ENCODE data around the gene RIN1. TPM values are rescaled to one million over a fixed set of nuclear protein-coding genes. Genes with fewer than 3 reads are reported as not detected.
A peak's percentile ranks its signal among the peaks of the same experiment; 100 is the strongest.

RIN1 gene
- total RNA-seq, 1 experiment from 2014 or later = 82.1 TPM

DNA sequence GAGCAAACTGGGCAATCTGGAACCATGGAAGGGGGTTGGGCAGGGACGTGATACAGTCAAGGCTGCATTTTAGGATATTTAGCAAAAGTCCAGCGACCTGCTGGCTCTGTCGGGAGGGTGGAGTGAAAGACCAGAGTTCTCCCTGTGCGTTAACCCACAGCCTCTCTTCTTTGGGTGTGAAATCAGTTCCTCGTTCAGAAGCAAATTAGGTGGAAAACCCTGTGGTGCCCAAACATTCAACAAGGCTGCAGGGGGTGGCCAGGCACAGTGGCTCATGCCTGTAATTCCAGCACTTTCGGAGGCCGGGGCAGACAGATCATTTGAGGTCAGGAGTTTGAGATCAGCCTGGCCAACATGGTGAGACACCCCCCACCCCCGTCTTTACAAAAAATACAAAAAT, 38.6 kb downstream of the RIN1 start:
- DNase-seq (ENCODE audit: low read depth) = no peak

DNA sequence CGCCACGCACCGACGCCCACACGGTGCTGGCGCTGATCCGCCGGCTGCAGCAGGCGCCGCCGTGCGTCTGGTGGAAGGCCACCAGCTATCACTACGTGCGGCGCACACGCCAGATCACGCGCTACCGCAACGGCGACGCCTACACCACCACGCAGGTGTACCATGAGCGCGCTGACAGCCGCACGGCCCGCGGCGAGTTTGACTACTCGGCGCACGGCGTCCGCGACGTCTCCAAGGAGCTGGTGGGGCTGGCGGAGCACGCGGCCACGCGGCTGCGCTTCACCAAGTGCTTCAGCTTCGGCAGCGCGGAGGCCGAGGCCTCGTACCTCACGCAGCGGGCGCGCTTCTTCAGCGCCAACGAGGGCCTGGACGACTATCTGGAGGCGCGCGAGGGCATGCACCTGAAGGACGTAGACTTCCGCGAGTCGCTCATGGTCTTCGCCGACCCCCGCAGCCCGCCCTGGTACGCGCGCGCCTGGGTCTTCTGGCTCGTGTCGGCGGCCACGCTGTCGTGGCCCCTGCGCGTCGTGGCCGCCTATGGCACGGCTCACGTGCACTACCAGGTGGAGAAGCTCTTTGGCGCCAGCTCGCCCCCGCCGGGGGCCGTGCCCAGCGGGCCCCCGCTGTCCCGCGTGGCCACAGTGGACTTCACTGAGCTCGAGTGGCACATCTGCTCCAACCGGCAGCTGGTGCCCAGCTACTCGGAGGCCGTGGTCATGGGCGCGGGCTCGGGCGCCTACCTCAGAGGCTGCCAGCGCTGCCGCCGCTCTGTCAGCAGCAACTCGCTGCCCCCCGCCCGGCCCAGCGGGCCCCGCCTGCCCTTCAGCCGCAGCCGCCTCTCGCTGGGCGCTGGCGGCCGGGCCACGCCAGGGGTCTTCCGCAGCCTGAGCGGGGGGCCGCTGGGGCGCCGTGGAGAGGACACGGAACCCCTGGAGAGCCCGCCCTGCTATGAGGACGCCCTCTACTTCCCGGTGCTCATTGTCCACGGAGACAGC, 41.3 kb downstream of the RIN1 start:
- DNase-seq (ENCODE audit: low read depth) = no peak

DNA sequence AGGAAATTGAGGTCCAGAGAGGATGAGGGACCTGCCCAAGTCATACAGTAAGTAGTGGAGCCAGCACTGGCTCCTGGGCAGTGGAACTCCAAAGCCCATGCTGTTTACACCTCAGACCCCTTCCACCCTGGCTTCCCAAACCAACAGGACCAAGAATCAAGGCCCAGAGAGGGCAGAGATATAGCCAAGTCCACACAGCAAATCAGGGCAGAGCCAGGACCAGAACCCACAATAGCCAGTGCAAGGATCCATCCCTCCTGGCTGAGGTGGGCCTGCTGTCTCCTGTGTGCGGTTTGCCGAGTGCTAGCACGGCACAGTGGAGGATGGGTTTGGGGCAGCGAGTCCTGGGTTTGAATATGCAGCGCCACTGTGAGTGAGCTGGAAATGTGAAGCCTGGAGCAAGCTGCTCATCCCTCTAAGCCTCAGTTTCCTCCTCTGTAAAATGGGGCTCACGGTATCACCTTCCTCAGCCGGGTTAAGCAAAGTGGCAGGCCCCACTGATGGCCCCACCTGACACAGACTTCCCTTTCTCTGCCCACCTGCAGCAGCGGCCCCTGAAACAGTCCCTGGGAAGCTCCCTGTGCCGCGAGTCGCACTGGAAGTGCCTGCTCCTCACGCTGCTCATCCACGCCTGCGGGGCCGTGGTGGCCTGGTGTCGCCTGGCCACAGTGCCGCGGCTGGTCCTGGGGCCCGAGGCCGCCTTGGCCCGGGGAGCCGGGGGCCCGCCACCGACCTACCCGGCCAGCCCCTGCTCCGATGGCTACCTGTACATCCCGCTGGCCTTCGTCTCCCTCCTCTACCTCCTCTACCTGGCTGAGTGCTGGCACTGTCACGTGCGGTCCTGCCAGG, 42.2 kb downstream of the RIN1 start:
- no peak for DNase-seq (ENCODE audit: low read depth)

DNA sequence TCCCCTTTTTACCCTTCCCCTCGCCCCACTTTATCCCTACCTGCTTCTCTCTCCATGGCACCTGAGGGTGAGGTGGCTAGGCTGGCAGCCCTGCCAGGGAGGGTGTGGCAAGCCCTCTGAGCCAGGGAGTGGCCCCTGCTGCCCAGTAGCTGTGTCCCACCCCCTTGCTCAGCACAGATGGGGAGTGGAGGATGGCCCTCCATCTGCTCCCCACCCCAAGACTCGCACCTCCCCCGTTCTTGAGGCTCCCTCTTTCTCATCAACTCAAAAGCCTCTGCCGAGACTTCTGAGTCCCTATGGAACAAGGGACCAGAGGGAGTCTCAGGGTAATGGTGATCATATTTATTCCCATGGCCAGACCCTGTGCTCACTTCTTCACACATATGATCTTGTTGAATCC, 42.9 kb downstream of the RIN1 start:
- DNase-seq (ENCODE audit: low read depth) = no peak

DNA sequence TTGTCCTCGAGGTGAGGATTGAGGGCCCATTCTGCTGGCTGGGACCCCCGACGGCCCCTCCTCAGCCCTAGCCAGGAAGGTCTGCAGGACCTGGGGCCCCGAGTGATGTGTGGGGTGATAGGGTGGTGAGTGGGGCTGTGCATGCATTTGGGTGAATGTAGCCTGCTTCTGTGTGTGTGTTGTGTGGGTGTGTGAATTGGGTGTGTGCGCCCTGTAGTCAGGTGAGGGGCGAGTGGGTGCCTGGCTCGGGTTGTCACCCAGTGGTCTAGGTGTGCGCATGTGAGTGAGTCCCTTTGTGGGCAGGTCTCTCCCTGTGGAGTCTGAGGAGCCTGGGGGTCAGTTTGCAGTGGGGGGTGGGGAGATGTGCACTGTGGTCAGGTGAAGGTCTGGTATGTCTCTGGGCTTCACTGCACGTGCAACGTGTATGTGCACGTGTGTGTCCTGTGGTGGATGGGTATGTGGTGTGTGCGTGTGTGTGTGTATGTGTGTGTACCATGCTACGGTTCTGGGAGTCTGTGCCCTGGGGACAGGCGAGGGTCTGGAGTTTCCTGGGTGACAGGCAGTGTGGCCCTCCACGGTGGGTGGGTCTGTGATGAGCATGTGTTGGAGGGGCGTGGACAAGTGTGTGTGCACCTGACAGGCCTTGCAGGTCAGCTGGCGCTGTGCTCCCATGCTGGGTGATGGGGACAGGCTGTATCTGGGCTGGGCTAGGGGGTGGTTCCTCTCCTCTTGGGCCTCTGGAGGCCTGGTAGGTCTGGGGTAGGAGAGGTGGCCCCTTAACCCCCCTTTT, 43.5 kb downstream of the RIN1 start:
- no peak for DNase-seq (ENCODE audit: low read depth)

DNA sequence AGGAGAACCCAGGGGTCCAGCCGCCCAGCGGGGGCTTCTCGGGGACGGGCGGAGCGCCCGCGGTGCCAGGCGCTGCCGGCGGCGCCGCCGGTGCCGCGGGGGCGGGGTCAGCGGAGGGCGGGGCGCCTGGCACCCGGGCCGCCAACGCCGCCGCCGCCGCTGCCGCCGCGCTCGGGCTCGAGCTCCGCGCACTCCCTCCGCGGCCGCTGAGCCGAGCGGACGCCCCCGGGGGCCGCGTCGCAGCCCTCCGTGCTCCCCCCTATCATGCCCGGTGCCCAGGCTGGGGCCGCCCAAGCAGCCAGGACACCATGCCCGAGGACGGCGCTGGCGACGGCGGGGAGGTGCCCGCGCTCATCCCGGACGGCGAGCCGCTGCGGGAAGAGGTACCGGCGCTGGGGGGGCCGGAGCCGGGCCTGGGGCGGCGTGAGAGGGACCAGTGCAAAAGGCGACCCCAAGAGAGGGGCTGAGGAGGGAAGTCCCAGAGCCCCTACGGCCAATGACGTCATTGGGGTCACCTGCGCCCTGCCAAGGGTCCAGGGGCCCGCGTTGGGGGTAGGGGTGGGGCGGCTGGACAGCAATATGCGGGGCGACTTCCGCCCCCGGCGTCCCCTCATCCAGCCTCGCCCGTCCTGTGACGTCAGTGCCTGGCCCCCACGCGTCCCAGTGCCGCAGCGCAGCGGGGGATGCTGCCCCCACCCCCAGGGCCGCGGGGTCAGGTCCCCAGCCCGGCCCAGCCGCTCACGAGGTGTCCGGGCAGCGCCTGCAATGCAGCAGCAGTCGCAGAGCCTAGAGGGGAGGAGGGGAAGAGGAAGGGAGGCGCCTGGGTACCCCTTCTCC, 44.3 kb downstream of the RIN1 start, which contains the start of gene TMEM151A:
TSS of gene TMEM151A (plus strand) at position 189 of the 837 bp plus-strand sequence. CDS start at position 309, 120 bp downstream.
- no peak for DNase-seq (ENCODE audit: low read depth)

DNA sequence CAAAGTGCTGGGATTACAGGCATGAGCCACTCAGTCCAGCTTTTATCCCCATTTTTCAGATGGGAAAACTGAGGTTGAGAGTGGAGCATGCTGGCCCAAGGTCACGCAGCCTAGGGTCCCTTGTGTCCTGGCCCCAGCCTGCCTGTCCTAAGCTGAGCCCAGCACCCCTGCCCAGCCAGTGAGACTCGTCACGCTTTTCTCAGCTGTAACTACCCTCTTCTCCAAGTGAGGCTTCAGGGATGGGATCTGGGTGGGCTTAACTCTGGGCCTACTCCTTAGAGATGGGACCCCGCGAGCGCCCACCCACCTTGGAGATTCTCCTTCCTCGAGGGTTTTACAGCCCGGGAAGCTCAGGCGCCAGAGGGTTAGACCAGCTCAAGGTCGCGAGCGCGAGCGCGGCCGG, 44.9 kb downstream of the RIN1 start:
- DNase-seq (ENCODE audit: low read depth) = no peak

DNA sequence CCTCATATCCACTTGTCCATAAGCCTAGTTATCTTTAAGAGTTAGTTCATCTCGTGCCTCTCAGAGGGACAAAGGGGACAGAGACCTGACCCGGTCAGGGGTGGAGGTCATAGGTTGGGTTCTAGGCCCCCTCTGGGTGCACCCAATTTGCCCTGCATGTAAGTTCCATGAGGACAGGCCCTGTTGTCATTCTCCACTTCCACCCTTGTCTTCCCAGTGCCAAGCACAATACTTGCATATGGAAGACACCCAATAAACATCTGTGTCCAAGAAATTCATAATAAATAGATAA, 46.0 kb downstream of the RIN1 start:
- DNase-seq (ENCODE audit: low read depth) = no peak

DNA sequence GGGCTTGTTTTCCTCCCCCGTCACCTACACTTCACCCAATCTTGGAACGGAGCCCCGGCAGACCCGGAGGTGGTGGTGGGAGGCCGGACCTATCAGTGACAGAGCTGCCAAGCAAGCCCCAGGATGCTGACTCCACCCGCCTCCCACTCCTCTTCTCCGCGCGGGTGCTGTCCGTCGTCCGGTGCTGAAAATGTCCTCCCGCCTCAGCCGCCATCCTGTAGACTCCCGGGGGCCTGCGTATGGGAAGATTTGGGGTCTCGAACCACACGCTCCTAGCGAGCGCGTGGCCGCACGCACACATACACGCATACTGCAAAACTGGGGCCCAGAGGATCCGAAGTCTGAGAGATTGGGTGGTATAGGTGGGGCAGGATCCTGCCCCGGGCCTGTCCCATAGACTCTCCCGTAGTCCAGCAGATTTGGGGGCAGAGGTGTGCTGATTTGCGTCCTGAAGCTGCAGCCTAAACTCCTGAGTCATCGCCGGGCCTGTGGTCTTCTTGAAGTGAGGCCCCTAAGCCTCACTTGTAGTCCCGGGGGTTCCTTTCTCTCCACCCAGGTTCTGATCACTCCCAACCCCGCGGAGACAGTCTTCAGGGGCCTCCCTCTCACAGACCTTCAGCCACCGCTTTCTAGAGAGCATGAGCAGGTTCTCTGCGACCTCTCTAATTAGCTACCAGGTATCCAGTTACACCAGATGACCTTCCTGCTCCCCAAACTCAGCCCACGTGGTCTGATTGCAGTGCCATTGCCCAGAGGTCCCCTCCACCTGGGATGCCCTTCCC, 46.5 kb downstream of the RIN1 start:
- no peak for DNase-seq (ENCODE audit: low read depth)

DNA sequence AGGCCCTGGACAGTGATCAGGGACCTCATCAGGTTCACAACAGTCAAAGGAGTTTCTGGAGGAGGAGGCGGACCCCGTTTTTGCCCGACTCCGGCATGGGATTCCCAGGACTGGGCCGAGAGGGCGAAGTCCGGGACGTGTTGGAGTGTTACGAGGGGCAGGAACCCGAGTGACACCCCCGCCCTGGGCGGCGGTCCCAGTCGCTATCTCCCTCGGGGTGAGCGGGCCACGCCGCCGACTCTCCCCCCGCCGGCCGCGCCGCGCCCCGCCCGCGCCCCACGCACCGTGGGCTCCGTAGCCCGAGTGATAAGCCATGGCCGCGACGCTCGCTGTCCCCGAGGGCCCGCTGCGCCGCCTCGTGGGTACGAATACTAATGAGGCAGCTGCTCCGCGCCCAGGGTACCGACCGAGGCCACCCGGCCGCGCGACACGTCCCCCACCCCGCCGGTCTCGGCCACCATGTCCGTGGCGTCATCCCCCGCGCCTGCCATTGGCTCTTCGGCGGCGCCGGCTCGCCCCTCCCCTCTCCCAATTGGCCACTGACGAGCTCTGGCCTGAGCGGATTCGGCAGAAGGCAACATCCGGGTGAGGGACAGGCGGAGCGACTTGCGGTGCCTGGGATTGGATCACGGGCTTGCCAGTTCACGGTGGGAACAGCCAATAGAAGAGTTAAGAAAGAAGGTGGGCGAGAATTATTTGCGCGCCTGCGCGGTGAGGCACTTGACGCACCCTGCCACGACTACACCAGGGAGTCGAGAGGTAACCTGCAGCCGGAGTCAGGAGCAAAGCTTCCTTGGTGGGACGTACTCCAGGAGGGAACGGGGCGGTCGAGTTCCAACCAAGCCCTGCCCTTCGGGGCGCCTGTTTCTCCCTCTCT, 47.3 kb downstream of the RIN1 start, which contains the start of gene YIF1A:
TSS of gene YIF1A (minus strand) at position 473 of the 877 bp plus-strand sequence. CDS start at position 315, 158 bp downstream.
- DNase-seq (ENCODE audit: low read depth) = peak; percentile 98

DNA sequence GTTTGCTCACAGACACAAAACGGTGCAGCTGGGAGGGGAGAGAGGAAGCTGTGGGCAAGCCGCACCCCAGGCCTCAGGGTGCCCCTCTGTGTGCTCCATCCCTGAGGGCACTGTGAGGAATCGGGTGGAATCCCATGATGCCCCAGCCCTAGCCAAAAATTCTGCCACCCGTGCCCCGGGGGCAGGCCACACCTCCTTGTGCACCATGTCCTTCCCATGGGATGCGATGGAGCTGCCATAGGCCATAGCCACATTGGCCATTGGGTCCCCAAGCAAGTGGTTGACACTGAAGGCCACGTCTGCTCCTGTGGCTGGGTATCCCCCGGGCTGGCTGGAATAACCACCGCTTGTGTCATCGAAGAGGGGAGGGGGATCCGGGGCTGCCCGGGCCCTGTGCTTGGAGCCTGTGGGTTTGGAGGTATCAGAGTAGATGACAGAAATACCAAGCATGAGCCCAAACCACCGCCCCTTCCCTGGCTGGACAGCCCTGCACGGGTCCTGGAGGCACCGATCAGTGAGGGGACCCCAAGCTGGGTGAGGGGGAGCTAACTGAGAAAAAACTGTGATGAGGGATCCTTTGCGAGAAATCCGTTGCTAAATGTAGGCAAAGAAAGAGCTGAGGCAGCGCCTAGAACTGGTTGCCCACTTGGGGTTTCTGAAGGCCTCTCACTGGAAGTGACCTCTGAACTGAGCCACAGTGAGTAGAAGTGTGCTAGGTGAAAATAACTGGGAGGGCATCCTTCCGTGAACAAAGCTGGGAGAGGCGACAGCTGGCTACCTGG, 48.2 kb downstream of the RIN1 start:
- no peak for DNase-seq (ENCODE audit: low read depth)

DNA sequence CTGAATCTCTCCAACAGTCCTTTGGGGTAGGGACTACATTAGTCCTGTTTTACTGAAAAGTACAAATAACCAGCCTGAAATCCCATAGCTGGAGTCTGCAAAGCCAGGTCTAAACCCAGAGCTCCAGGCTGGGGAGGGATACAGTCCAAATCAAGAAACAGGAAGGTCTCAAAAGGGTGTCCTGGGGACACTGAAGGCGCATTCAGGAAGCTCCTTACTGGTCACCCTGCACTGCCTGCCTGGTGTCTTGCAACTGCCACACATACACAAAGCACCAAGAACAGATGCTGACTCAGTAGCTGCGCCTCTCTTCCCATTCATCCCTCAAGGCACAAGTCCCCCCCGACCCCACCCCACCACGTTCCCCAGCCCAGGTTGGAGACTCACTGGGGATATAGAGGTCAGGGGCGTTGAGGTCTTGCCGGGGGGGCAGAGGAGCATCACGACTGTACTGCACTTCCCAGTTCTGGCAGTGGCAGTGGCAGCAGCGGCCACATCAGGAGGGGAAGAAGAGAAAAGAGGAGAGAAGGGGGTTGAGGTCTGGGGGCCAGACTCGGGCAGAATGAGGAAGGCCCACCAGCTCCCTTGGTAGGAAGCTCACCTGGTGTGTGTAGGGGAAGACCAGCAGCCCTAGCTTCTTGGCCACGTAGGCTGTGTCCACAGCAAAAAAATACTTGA, 48.9 kb downstream of the RIN1 start:
- no peak for DNase-seq (ENCODE audit: low read depth)

DNA sequence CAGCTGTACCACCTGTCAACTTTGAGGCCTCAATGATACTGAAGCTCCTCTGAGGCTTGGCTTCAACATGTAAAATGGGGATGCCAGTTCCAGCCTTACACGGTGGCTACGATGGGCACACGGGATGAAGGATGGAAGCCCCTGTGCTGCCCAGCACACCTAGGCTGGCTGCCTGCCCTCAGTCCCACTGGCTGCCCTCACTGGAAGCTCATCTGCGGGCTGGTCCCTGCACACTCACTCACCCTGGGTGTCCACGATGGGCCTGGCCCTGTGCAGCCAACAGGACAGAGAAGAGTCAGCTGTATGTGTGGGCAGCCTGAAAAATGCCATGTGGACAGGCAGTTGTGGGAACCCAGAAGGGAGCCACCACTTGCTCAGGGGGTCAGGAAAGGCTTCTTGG, 49.5 kb downstream of the RIN1 start:
- DNase-seq (ENCODE audit: low read depth) = no peak

DNA sequence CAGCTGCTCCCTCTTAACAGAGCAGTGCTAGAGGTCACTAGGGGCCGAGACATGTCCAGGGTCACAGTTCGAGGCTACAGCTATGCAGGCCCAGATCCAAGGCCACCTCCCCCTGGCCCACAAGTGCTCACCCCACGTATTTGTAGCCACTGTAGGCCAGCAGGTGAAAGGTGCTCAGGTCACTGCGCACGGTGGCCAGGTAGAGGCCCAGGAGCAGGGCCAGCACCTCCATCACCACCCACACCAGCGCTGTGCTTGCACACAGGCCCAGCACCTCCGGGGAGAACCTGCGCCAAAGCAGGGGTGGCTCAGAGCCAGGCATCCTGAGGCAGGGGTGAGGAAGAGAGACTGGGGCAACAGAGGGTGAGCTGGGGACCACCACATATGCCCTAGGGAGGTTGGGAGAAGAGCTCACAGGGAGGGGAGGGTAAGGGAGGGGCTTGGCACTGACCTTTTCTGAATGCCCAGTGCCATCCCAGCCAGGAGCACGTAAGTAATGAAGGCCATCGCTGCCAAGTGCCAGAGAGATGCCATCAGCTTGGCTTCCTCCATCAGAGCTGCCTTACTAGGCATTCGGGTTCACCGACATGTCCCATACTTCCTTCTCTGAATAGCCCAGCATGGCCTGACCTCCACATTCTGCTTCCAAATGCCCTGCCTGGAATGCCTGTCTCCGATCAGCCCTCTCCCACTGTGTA, 50.8 kb downstream of the RIN1 start:
- DNase-seq (ENCODE audit: low read depth) = no peak

DNA sequence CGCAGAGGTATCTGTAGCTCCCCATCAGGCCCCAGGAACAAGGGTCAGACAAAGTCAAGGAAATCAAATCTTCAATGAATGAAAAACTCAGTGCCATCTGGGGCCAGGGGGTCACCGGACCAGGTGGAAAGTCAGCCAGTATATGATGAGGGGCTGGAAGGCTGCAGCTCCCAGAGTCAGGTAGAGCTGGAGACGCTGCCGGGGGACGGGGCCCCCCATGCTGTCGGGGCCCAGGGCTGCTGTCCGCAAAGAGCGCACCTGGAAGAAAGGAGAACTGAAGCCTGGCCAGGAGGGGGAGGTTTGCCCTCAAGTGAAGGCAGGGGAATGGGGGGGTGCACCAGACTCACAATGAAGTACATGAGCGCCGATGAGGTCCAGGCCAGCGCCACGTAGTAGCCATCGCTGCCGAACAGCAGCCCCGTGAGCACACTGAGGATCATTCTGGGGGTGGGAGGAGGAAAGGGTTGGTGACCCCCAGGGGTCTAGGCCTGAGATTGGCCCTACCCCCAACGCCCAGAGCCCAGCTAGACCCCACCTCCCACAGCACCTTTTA, 51.6 kb downstream of the RIN1 start:
- DNase-seq (ENCODE audit: low read depth) = no peak

DNA sequence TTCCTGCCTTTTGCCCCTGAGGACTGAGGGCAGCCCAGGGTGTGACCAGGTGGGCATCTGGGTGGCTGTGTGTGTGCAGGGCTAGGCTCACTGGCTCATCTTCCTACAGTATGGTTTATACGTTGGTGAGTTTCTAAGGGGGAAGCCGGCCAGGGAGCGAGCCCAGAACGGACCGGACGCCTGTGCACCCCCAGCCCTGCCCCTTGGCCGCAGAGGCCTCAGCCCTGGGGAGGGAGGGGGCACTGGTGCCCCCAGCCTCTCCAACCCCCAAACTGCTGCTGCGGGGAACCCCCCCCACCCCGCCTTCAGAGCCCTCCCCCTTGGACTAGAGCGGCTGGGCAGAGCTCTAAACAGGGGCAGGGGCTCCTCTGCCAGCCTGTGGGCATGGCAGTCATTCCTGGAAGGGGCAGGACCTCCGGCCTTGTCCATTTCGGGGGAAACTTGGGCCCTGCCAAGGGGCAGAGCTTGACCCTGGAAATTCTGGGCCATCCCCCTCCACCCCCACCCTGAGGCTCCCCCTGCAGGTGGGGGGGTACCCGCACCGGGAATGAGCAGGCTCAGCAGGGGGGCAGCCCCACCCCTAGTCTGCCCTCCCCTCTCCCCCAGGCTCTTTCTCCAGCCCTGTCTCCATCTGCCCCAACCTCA, 52.7 kb downstream of the RIN1 start:
- DNase-seq (ENCODE audit: low read depth) = no peak
